Pancreas (tissue), 10 donors: ENCODE measurements around the gene NDUFS6. TPM values are rescaled to one million over a fixed set of nuclear protein-coding genes. Genes with fewer than 3 reads are reported as not detected.

Experiments
- ATAC-seq, 4 donors: fragments of 200-7000 bp; cut with Tn5 transposase; one replicate each; pipeline versions ENCODE4 v1.8.0 to v1.9.1; 2020; ENCODE audit warnings: mild to moderate bottlenecking in 4 of 4, moderate library complexity in 4 of 4
- DNase-seq, 6 donors: peaks; one replicate each; pipeline ENCODE4 v3.0.0-alpha.2; 2020
- FAIRE-seq: peaks from 2 replicates; lab custom pipeline; 2012; peaks lifted over from hg19 to GRCh38; lab: Jason Lieb, UNC
- H3K27ac ChIP-seq, 4 donors: fragments of 200-600 bp; sonication (generic); 1 replicate in 3 of 4; 2 replicates in 1 of 4; pipeline versions ENCODE4 v1.5.0 to v1.8.0; 2020
- H3K27me3 ChIP-seq, 4 donors: fragments of 200-600 bp; one replicate each; pipeline ENCODE4 v1.8.0; 2021
- H3K36me3 ChIP-seq, 3 donors: fragments of 200-600 bp; sonication (generic) in 1 of 3; one replicate each; pipeline versions ENCODE4 v1.5.0 to v1.8.0; 2020 to 2021
- H3K4me1 ChIP-seq, 3 donors: fragments of 200-600 bp; one replicate each; pipeline ENCODE4 v1.8.0; 2021
- H3K4me3 ChIP-seq, 4 donors: fragments of 200-600 bp; sonication (generic) in 2 of 4; one replicate each; pipeline versions ENCODE4 v1.5.0 to v1.8.0; 2020 to 2021
- H3K9me3 ChIP-seq, 4 donors: fragments of 200-600 bp; one replicate each; pipeline ENCODE4 v1.8.0; 2021
- WGBS, 2 donors: extraction: QIAGEN DNeasy Blood & Tissue Kit; methylation state at CpG; one replicate each; pipeline ENCODE4 v1.1.7; 2013; 5-methylcytosine and 5-hydroxymethylcytosine counted together
- intact Hi-C, 3 donors: fragments of 100-400 bp; cut with DNase I; formaldehyde crosslinking; loops; one replicate each; pipeline versions ENCODE4 v1.11.1 to v1.14.2; 2022
- polyA plus RNA-seq, 2 donors: library from polyadenylated mRNA; stranded (reverse); fragments of 200-250 nt; gene quantifications; one replicate each; pipeline ENCODE4 v1.2.3, GENCODE V29; 2013
- total RNA-seq, 6 donors: library from RNA; stranded (reverse); fragmentation: NEBNext Ultra II Directional in 4 of 6; extraction: Animal tissue kit (Norgen Biotek cat#: 25700) in 4 of 6; gene quantifications; one replicate each; pipeline versions ENCODE4 v1.2.1 to v1.2.4, GENCODE V29; 2021 to 2023
- TF ChIP-seq, protein P1 (sequence below), 4 donors: fragments of 200-600 bp; sonication (generic) in 3 of 4; IDR thresholded peaks; one replicate each; pipeline versions ENCODE4 v1.5.0 to v1.8.0; 2021; ENCODE audit warnings: antibody characterized with exemption in 4 of 4
- donor health status: healthy with polysubstance abuse.
- donor health status: DM: no; HTN: no; CAD: no; lungs with moderate emphysema.
- donor health status: DM: no; HTN: no; CAD: no.
- donor health status: control.
- donor health status: control.
- donor health status: Bipolar disorder and iron deficiency.
- donor health status: DM: yes; HTN: yes; CAD: no.
- donor health status: DM: no; HTN: no; CAD: no.
- donor health status: DM: no; HTN: no; CAD: no.
- donor health status: DM: yes; HTN: yes; CAD: no.

The NDUFS6 gene
- total and polyA plus RNA-seq, 8 donors: 8.2 to 41.9 (median 14.2) TPM

DNA sequence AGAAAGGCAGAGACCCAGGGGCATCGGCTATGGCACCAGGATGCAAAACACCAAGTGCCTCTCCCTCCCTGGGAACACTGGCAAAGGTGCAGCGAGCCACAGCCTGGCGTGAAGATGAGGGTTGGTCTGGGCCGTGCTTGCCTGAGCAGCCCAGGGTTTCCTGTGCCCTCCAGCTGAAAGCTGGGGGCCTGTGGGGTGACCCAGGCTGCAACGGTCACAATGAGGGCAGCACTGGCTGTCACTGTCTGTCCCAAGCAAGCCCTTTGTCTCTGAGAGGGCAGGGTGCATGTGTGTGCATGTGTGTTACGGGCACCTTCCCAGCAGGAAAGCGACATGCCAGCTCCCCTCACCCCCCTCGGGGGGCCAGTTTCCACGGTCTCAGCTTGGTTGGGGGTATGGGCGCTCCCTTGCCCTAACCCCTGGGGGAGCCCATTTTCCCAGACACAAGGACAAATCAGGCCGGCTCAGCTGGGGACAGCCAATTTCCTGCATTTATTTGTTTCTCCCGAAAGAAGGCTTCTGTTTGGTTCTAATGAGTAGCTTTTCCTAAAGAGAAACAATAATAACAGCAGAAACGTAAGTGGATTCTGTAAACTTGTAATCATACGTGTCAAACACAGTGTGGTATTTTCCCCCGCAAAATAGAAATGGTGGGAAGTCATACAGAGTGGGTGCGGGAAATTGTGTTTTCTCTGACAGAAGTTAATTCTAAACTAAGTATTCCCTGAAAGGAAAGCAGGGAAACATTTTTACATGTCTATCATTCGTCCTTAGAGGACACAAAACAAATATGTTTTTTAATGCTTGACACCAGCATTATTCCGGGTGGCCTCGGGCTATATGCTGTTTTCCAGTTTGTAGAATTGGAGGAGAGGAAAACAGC, 22.8 kb upstream of the NDUFS6 start:
- Histone ChIP-seq H3K36me3 (no peaks in the 10 kb centered on the region), H3K4me3 (no peak overlapping the region), H3K9me3 (no peaks in the 10 kb centered on the region), H3K27me3 (no peaks in the 10 kb centered on the region), H3K4me1 (no peaks in the 10 kb centered on the region), H3K27ac (no peak overlapping the region)
- ATAC-seq: no peak
- no peak for FAIRE-seq
- intact Hi-C loops: no loop called here
- 40 to 46% methylated on average over 19 of the region's 19 CpGs for WGBS, 2 donors
- no peak for DNase-seq
- TF ChIP-seq, protein P1, sequence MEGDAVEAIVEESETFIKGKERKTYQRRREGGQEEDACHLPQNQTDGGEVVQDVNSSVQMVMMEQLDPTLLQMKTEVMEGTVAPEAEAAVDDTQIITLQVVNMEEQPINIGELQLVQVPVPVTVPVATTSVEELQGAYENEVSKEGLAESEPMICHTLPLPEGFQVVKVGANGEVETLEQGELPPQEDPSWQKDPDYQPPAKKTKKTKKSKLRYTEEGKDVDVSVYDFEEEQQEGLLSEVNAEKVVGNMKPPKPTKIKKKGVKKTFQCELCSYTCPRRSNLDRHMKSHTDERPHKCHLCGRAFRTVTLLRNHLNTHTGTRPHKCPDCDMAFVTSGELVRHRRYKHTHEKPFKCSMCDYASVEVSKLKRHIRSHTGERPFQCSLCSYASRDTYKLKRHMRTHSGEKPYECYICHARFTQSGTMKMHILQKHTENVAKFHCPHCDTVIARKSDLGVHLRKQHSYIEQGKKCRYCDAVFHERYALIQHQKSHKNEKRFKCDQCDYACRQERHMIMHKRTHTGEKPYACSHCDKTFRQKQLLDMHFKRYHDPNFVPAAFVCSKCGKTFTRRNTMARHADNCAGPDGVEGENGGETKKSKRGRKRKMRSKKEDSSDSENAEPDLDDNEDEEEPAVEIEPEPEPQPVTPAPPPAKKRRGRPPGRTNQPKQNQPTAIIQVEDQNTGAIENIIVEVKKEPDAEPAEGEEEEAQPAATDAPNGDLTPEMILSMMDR (IDR thresholded peaks at IDR 0.05): no peak

DNA sequence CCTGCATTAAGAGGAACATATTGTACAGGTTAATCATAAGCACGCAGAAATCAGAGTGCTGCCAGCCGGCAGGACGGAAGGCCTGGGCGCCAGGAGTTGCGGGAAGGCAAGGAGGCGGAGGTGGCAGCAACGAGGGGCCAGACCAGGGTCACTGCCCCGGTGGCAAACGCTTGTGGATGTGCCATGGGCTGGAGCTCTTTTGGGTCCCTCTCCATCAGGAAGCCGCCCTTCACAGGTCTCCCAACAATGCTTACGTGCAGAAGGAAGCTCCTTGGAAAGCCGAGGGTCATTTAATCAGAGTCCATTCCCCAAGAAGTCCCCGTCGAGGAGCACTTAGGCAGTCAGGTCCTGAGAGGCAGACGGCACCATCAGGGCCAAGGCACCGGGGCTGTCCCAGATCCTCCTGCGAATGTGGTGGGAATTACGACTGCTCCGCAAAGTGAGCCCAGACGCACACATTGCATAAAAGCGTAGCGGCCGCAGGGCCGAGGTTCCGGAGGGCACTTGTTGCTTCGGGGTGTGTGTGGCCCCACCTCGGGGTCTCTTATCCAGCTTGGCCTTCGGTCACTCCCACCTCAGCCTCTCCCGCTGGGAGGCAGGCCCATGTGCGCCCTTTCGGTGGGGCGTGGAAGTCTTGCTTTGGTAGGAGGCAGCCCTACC, 22.1 kb upstream of the NDUFS6 start:
- 66 to 70% methylated on average over 32 of the region's 32 CpGs for WGBS, 2 donors
- FAIRE-seq: no peak
- intact Hi-C loops: no loop called here

DNA sequence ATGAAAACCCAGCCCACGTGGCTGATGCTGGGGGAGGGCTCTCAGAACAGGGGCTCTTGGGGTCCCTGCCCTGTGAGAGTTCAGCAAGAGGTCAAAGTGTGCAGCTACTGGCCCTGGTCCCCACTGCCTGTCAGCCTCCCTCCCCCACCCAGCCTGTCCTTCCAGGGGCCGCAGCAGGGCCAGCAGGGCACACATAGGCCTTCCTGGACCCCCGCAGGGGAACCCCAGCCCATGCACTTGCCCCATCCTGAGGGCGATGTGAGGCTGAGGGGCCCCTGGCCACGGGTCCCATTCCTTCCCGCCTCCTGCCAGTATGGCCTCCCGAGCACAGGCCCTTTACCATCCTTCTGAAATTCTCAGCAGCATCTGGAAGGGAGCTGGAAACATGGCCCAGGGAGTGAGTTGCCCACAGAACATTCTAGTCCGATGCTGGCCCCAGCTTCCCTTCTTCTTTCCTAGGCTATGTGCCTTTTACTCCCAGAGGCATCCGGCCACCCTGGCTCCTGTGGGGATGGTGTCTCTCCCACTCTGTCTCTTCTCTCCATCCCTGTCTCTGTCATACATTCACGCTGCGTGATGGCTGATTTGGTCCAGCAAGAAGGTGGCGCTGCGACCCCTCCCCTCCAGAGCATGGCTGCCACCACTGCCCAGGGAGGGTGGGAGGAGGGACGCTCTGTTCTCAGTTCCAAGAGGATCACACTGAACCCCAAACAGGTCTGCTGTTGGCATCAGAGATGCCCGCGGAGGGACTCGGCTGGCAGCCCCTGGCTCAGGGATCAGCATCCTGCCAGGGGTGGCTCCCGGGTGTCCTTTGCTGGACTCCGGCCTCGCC, 21.2 kb upstream of the NDUFS6 start:
- Histone ChIP-seq H3K4me1 (no peaks in the 10 kb centered on the region), H3K27ac (no peak overlapping the region), H3K36me3 (no peaks in the 10 kb centered on the region), H3K9me3 (no peaks in the 10 kb centered on the region), H3K27me3 (no peaks in the 10 kb centered on the region), H3K4me3 (no peak overlapping the region)
- no peak for ATAC-seq
- intact Hi-C loops: no loop called here
- no peak for FAIRE-seq
- 68 to 74% methylated on average over 20 of the region's 20 CpGs for WGBS, 2 donors
- TF ChIP-seq, protein P1 (IDR thresholded peaks at IDR 0.05): no peak
- peak in 1 of 6 donors; percentile 45 for DNase-seq

More for the DNA sequence above, 22.1 kb upstream of the NDUFS6 start:
- Histone ChIP-seq H3K9me3 (no peaks in the 10 kb centered on the region), H3K27ac (no peak overlapping the region), H3K27me3 (no peaks in the 10 kb centered on the region), H3K4me1 (no peaks in the 10 kb centered on the region), H3K36me3 (no peaks in the 10 kb centered on the region), H3K4me3 (no peak overlapping the region)
- ATAC-seq: no peak
- TF ChIP-seq, protein P1 (IDR thresholded peaks at IDR 0.05): no peak
- DNase-seq: peak in 1 of 6 donors; percentile 49

DNA sequence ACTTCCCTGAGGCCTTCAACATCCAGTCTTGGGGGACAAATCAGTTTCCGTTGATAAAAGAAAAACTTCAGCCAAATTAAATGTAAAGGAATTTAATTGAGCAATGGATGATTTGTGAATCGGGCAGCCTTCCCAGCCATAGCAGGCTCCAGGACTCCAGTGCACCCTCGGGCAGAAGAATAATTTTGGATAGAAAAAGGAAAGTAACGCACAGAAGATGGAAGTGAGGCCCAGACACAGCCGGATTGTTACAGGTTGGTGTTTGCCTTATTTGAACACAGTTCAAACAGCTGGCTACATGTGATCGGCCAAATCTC, 20.6 kb upstream of the NDUFS6 start:
- no peak overlapping the region for H3K4me3 ChIP-seq
- intact Hi-C loops: no loop called here
- H3K36me3 ChIP-seq: no peaks in the 10 kb centered on the region
- 67 to 74% methylated on average over 6 of the region's 6 CpGs for WGBS, 2 donors
- TF ChIP-seq, protein P1 (IDR thresholded peaks at IDR 0.05): no peak
- H3K9me3 ChIP-seq: no peaks in the 10 kb centered on the region
- FAIRE-seq (no peak), DNase-seq (no peak), ATAC-seq (no peak)
- H3K27me3 ChIP-seq: no peaks in the 10 kb centered on the region
- H3K27ac ChIP-seq: no peak overlapping the region
- no peaks in the 10 kb centered on the region for H3K4me1 ChIP-seq
